Measurements from ENCODE around the gene NTSR1. TPM values are rescaled to one million over a fixed set of nuclear protein-coding genes. Genes with fewer than 3 reads are reported as not detected.

The NTSR1 gene
- total RNA-seq, 2 donors from 2014 or later = 0.74 TPM; not detected in 1

- Histone ChIP-seq H3K27ac (no peak overlapping the region), H3K4me1 (replicated peaks) (no peaks in the 10 kb centered on the region), H3K4me3 (no peak overlapping the region), H3K36me3 (no peaks in the 10 kb centered on the region), H3K9me3 (no peaks in the 10 kb centered on the region), H3K27me3 (replicated peaks; ENCODE audit: insufficient read depth) (peaks cover 4% of the 10 kb centered on the region)
- intact Hi-C loops (cut with DNase I) = no loop called here
- no peak for TF ChIP-seq POLR2A (IDR thresholded peaks at IDR 0.05)
- TF ChIP-seq CTCF (IDR thresholded peaks at IDR 0.05) = no peak
- TF ChIP-seq POLR2AphosphoS5 (IDR thresholded peaks at IDR 0.05) = no peak
- 94% methylated on average over 8 of the region's 9 CpGs for WGBS
- no peak for DNase-seq (ENCODE audit: low spot score)
Observed at GRCh38 chr20:62778058-62778457, 69.4 kb downstream of the NTSR1 start.

- 74% methylated on average over 24 of the region's 24 CpGs for WGBS
- H3K27me3 ChIP-seq (replicated peaks; ENCODE audit: insufficient read depth) = peaks cover 4% of the 10 kb centered on the region
- H3K36me3 ChIP-seq = no peaks in the 10 kb centered on the region
- no peak overlapping the region for H3K27ac ChIP-seq
- no peak for DNase-seq (ENCODE audit: low spot score)
- no peaks in the 10 kb centered on the region for H3K9me3 ChIP-seq
- no peaks in the 10 kb centered on the region for H3K4me1 ChIP-seq (replicated peaks)
- intact Hi-C loops (cut with DNase I) = no loop called here
- TF ChIP-seq POLR2A (IDR thresholded peaks at IDR 0.05) = no peak
- TF ChIP-seq CTCF (IDR thresholded peaks at IDR 0.05) = no peak
- TF ChIP-seq POLR2AphosphoS5 (IDR thresholded peaks at IDR 0.05) = no peak
- H3K4me3 ChIP-seq = no peak overlapping the region
Observed at GRCh38 chr20:62778601-62779416, 70.2 kb downstream of the NTSR1 start.

GRCh38 chr20:62779417-62779685, 70.7 kb downstream of the NTSR1 start:
- H3K27me3 ChIP-seq (replicated peaks; ENCODE audit: insufficient read depth) = peaks cover 4% of the 10 kb centered on the region
- no peak overlapping the region for H3K4me3 ChIP-seq
- WGBS = 82% methylated on average over 7 of the region's 7 CpGs
- H3K4me1 ChIP-seq (replicated peaks) = no peaks in the 10 kb centered on the region
- no peak for DNase-seq (ENCODE audit: low spot score)
- TF ChIP-seq POLR2AphosphoS5 (IDR thresholded peaks at IDR 0.05) (no peak), POLR2A (IDR thresholded peaks at IDR 0.05) (no peak), CTCF (IDR thresholded peaks at IDR 0.05) (no peak)
- no peak overlapping the region for H3K27ac ChIP-seq
- intact Hi-C loops (cut with DNase I) = no loop called here
- H3K36me3 ChIP-seq = no peaks in the 10 kb centered on the region
- no peaks in the 10 kb centered on the region for H3K9me3 ChIP-seq

- H3K27me3 ChIP-seq (replicated peaks; ENCODE audit: insufficient read depth) = peaks cover 4% of the 10 kb centered on the region
- TF ChIP-seq CTCF (IDR thresholded peaks at IDR 0.05) (no peak), POLR2AphosphoS5 (IDR thresholded peaks at IDR 0.05) (no peak), POLR2A (IDR thresholded peaks at IDR 0.05) (no peak)
- intact Hi-C loops (cut with DNase I) = loop anchor here (5.0 kb wide), 1 partner anchor 93 kb away; no protein-coding TSS in a partner anchor
- DNase-seq (ENCODE audit: low spot score) = no peak
- no peaks in the 10 kb centered on the region for H3K4me1 ChIP-seq (replicated peaks)
- H3K4me3 ChIP-seq = no peak overlapping the region
- H3K9me3 ChIP-seq = no peaks in the 10 kb centered on the region
- 38% methylated on average over 19 of the region's 20 CpGs for WGBS
- no peaks in the 10 kb centered on the region for H3K36me3 ChIP-seq
- H3K27ac ChIP-seq = no peak overlapping the region
Observed at GRCh38 chr20:62780204-62780603, 71.6 kb downstream of the NTSR1 start.

- Histone ChIP-seq H3K27ac (no peak overlapping the region), H3K4me1 (replicated peaks) (no peaks in the 10 kb centered on the region), H3K4me3 (no peak overlapping the region), H3K9me3 (no peaks in the 10 kb centered on the region), H3K27me3 (replicated peaks; ENCODE audit: insufficient read depth) (no peaks in the 10 kb centered on the region), H3K36me3 (no peaks in the 10 kb centered on the region)
- 77% methylated on average over 14 of the region's 17 CpGs for WGBS
- TF ChIP-seq POLR2A (IDR thresholded peaks at IDR 0.05) (no peak), POLR2AphosphoS5 (IDR thresholded peaks at IDR 0.05) (no peak)
- intact Hi-C loops (cut with DNase I) = loop anchor here (5.0 kb wide), 1 partner anchor 93 kb away; no protein-coding TSS in a partner anchor
- DNase-seq (ENCODE audit: low spot score) = no peak
Observed at GRCh38 chr20:62780696-62781095, 72.1 kb downstream of the NTSR1 start.
